Measurements from ENCODE around the gene INPP4B.

The INPP4B gene

DNA sequence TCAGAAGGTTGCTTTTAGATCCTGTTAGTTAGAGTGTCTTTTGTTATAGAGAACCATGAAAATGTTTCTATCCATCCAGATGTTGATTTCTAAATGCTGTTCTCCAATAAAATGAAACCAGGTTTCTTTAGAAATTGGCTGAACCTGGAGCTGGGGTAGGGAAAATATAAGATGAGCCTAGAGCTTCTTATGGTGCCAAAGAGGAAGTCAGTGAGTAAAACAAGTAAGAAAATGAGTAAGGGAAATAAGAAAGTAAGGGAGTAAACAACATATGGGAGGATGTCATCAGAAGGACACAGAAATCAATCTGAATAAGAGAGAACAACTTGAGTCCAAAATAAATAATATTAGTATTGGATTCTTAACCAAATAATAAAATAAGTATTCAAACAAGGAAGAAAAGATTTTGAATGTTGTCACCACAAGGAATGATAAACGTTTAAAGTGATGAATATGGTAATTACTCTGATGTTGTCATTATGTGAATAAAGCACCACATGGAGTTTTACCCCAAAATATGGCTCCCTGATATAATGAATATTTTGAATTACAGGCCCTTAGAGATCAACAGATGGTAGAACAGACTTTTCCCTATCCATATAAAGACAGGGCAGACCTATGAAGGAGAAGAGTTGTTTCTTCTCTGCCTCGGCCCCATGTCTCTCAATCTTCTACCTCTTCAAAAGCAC lies 703.6 kb downstream of the INPP4B start:
- H3K27ac ChIP-seq (ENCODE audit: low read depth, low read length): no peak overlapping the region
- no peak overlapping the region for H3K9ac ChIP-seq (ENCODE audit: low read length)
- no peaks in the 10 kb centered on the region for H3K9me3 ChIP-seq (ENCODE audit: low read length)

GRCh38 chr4:142141224-142141623 lies 704.9 kb downstream of the INPP4B start:
- H3K27me3 ChIP-seq (ENCODE audit: control insufficient read depth in 1 of 2, insufficient read depth in 2 of 2, low read length in 2 of 2): no peaks in the 10 kb centered on the region
- H3K9me3 ChIP-seq (ENCODE audit: low read length): no peaks in the 10 kb centered on the region
- no peaks in the 10 kb centered on the region for H3K4me1 ChIP-seq (ENCODE audit: insufficient read depth, low read length)
- no peak overlapping the region for H3K27ac ChIP-seq (ENCODE audit: low read depth, low read length)
- no peaks in the 10 kb centered on the region for H3K36me3 ChIP-seq (ENCODE audit: insufficient read depth, low read length)
- H3K9ac ChIP-seq (ENCODE audit: low read length): no peak overlapping the region
- no peak overlapping the region for H3K4me3 ChIP-seq (ENCODE audit: low read depth in 1 of 2, low read length in 2 of 2)

More for the DNA sequence above, 703.6 kb downstream of the INPP4B start:
- H3K27me3 ChIP-seq (ENCODE audit: control insufficient read depth in 1 of 2, insufficient read depth in 2 of 2, low read length in 2 of 2): no peaks in the 10 kb centered on the region
- no peak overlapping the region for H3K4me3 ChIP-seq (ENCODE audit: low read depth in 1 of 2, low read length in 2 of 2)
- H3K4me1 ChIP-seq (ENCODE audit: insufficient read depth, low read length): no peaks in the 10 kb centered on the region
- no peaks in the 10 kb centered on the region for H3K36me3 ChIP-seq (ENCODE audit: insufficient read depth, low read length)

DNA sequence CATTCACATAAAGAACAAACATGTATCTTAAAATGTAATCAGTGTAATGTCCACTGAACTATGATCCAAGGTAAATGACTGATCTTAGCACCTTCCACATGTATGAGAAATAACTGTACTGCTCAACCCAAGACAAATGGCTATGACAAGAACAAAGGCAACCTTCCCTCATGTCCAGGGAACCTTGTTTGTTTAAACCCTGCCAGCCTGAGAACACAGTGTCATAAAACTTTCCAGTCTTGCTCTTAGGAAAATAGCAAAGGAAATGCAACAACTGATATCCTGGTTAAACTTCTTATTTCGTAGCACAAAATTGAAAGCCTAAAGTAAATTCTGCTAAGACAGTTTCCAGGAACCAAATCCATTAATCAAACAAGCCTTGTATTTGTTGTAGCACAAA lies 715.4 kb downstream of the INPP4B start:
- Histone ChIP-seq H3K9me3 (ENCODE audit: low read length) (no peaks in the 10 kb centered on the region), H3K36me3 (ENCODE audit: insufficient read depth, low read length) (no peaks in the 10 kb centered on the region), H3K27ac (ENCODE audit: low read depth, low read length) (no peak overlapping the region), H3K4me3 (ENCODE audit: low read depth in 1 of 2, low read length in 2 of 2) (no peak overlapping the region), H3K27me3 (ENCODE audit: control insufficient read depth in 1 of 2, insufficient read depth in 2 of 2, low read length in 2 of 2) (no peaks in the 10 kb centered on the region), H3K4me1 (ENCODE audit: insufficient read depth, low read length) (peaks cover 31% of the 10 kb centered on the region), H3K9ac (ENCODE audit: low read length) (no peak overlapping the region)

DNA sequence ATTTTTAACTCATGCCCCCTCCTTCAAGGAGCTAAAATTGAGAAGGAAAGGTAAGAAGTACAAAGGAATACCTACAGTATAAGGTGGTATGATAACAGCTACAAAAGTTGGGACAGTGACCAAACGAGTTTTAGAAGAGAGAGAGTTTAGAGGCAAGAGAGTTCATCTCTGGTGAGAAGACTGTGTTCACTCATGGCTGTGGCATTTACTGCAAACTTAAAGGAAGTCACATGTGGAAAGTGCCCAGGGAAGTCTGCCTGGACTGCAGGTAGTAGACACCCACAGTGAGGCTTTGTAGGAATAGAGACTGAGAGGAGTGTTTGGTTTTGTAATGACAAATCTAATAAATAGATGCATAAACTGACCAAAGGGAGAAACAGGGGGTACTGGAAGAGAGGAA lies 716.2 kb downstream of the INPP4B start:
- Histone ChIP-seq H3K36me3 (ENCODE audit: insufficient read depth, low read length) (no peaks in the 10 kb centered on the region), H3K27ac (ENCODE audit: low read depth, low read length) (no peak overlapping the region), H3K4me1 (ENCODE audit: insufficient read depth, low read length) (peaks cover 31% of the 10 kb centered on the region), H3K27me3 (ENCODE audit: control insufficient read depth in 1 of 2, insufficient read depth in 2 of 2, low read length in 2 of 2) (no peaks in the 10 kb centered on the region), H3K4me3 (ENCODE audit: low read depth in 1 of 2, low read length in 2 of 2) (no peak overlapping the region), H3K9me3 (ENCODE audit: low read length) (no peaks in the 10 kb centered on the region), H3K9ac (ENCODE audit: low read length) (no peak overlapping the region)

GRCh38 chr4:142129473-142129872 lies 716.6 kb downstream of the INPP4B start:
- no peak overlapping the region for H3K4me3 ChIP-seq (ENCODE audit: low read depth in 1 of 2, low read length in 2 of 2)
- no peaks in the 10 kb centered on the region for H3K27me3 ChIP-seq (ENCODE audit: control insufficient read depth in 1 of 2, insufficient read depth in 2 of 2, low read length in 2 of 2)
- no peaks in the 10 kb centered on the region for H3K36me3 ChIP-seq (ENCODE audit: insufficient read depth, low read length)
- no peak overlapping the region for H3K9ac ChIP-seq (ENCODE audit: low read length)
- peaks cover 31% of the 10 kb centered on the region for H3K4me1 ChIP-seq (ENCODE audit: insufficient read depth, low read length)
- H3K9me3 ChIP-seq (ENCODE audit: low read length): no peaks in the 10 kb centered on the region
- H3K27ac ChIP-seq (ENCODE audit: low read depth, low read length): no peak overlapping the region

DNA sequence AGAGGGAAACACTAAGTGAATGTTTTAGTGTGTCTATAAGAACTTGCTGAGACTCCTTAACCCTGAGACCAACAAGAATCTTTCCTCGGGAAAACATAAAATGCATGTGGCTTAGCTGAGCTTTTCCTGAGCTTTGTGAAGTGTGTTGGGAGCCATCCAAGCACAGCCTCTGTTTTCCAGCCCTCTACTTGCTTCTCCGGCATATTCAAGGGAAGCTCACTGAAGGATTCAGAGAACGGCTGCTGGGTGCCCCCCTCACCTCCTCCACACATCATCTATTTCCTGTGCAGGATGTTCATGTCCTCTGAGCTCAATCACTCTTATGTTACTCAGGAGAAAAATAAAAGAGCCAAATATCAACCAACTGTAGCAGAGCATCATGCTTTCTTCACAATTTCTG lies 717.6 kb downstream of the INPP4B start:
- no peaks in the 10 kb centered on the region for H3K9me3 ChIP-seq (ENCODE audit: low read length)
- H3K4me1 ChIP-seq (ENCODE audit: insufficient read depth, low read length): peaks cover 31% of the 10 kb centered on the region
- H3K4me3 ChIP-seq (ENCODE audit: low read depth in 1 of 2, low read length in 2 of 2): no peak overlapping the region
- no peak overlapping the region for H3K9ac ChIP-seq (ENCODE audit: low read length)
- no peak overlapping the region for H3K27ac ChIP-seq (ENCODE audit: low read depth, low read length)
- no peaks in the 10 kb centered on the region for H3K27me3 ChIP-seq (ENCODE audit: control insufficient read depth in 1 of 2, insufficient read depth in 2 of 2, low read length in 2 of 2)
- no peaks in the 10 kb centered on the region for H3K36me3 ChIP-seq (ENCODE audit: insufficient read depth, low read length)

- Histone ChIP-seq H3K4me3 (ENCODE audit: low read depth in 1 of 2, low read length in 2 of 2) (no peak overlapping the region), H3K36me3 (ENCODE audit: insufficient read depth, low read length) (no peaks in the 10 kb centered on the region), H3K27me3 (ENCODE audit: control insufficient read depth in 1 of 2, insufficient read depth in 2 of 2, low read length in 2 of 2) (no peaks in the 10 kb centered on the region), H3K4me1 (ENCODE audit: insufficient read depth, low read length) (peaks cover 31% of the 10 kb centered on the region), H3K27ac (ENCODE audit: low read depth, low read length) (no peak overlapping the region), H3K9me3 (ENCODE audit: low read length) (no peaks in the 10 kb centered on the region), H3K9ac (ENCODE audit: low read length) (no peak overlapping the region)
Measured at GRCh38 chr4:142126890-142127497, 719.1 kb downstream of the INPP4B start.

DNA sequence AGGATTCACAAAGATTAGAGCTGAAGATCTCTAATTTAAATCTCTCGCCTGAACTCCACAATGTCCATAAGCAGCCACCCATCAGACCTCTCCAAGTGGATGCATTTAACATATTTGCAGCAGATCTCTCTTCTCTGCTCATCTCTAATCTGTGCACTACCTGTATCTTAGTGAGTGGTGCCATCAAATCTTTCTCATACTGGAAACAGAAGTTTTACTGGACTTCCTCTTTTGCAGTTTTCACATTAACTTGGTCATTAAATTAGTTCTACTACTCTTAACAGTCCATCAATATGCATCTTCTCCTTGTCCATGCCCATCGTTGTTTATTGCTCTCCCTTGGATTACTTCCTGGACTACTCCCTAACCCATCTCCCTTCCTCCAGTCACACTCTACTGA lies 721.2 kb downstream of the INPP4B start:
- no peaks in the 10 kb centered on the region for H3K36me3 ChIP-seq (ENCODE audit: insufficient read depth, low read length)
- H3K9me3 ChIP-seq (ENCODE audit: low read length): no peaks in the 10 kb centered on the region
- H3K4me1 ChIP-seq (ENCODE audit: insufficient read depth, low read length): peaks cover 23% of the 10 kb centered on the region
- H3K9ac ChIP-seq (ENCODE audit: low read length): no peak overlapping the region
- H3K27me3 ChIP-seq (ENCODE audit: control insufficient read depth in 1 of 2, insufficient read depth in 2 of 2, low read length in 2 of 2): no peaks in the 10 kb centered on the region
- H3K4me3 ChIP-seq (ENCODE audit: low read depth in 1 of 2, low read length in 2 of 2): no peak overlapping the region
- no peak overlapping the region for H3K27ac ChIP-seq (ENCODE audit: low read depth, low read length)

DNA sequence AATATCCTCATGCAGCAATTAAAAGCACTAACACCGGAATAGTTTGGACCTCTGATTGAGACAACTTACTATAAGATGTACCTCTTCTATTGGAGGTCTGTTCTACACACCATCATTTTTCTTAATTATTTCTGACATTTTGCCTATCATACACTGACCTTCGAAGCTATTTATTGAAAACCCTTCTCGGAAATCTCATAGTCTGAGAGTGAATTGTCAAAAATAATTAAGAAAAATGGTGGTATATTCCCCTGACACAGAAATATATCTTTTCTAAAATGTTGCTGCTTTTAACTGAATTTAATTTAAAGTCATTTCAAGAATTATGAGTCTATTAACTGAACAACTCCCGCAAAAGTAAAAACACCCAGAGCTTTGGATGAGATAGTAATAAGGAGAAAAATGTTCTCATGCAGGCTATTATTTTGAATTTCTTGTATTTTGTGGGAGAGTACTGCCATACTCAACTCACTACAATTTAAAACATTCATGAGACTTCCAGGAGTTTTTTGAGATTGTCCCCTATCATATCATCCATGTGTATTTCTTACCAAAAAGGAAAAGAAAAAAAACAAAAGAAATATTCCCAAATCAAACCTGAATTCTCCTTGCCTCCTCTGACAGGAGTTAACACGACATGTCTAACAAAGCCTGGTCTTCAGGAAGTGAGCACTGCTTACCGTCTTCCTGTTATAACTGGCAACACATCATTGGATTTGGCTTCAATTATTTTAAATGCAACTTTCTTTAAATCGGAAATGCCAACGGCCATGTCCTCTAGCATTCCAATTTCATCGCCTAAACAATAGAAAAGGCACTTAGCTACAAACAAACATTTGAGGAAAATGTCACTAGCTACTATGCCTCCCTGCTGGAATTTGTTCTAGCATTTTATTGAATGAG lies 724.4 kb downstream of the INPP4B start:
- no peak overlapping the region for H3K9ac ChIP-seq (ENCODE audit: low read length)
- no peak overlapping the region for H3K4me3 ChIP-seq (ENCODE audit: low read depth in 1 of 2, low read length in 2 of 2)
- H3K27ac ChIP-seq (ENCODE audit: low read depth, low read length): no peak overlapping the region
- H3K36me3 ChIP-seq (ENCODE audit: insufficient read depth, low read length): no peaks in the 10 kb centered on the region
- no peaks in the 10 kb centered on the region for H3K27me3 ChIP-seq (ENCODE audit: control insufficient read depth in 1 of 2, insufficient read depth in 2 of 2, low read length in 2 of 2)
- H3K9me3 ChIP-seq (ENCODE audit: low read length): no peaks in the 10 kb centered on the region
- no peaks in the 10 kb centered on the region for H3K4me1 ChIP-seq (ENCODE audit: insufficient read depth, low read length)

DNA sequence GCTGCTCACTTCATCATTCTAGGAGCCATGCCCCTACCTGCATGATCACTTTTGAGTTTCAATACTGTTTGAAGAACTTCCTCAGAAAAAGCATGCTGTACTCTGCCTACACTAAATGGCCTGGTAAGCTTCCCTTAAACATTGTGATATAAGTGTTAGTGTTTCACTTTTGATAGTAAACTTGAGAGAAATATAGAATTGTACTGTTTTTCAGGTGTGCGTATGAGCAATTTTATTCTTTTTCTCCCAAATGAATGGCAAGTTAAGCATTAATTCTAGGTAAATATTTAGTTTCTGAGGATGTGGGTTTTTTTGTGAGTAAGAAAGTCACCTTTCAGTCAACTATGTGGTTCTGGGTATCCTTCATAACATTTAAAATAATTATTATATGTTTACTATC lies 725.2 kb downstream of the INPP4B start:
- Histone ChIP-seq H3K9me3 (ENCODE audit: low read length) (no peaks in the 10 kb centered on the region), H3K27me3 (ENCODE audit: control insufficient read depth in 1 of 2, insufficient read depth in 2 of 2, low read length in 2 of 2) (no peaks in the 10 kb centered on the region), H3K4me3 (ENCODE audit: low read depth in 1 of 2, low read length in 2 of 2) (no peak overlapping the region), H3K4me1 (ENCODE audit: insufficient read depth, low read length) (no peaks in the 10 kb centered on the region), H3K9ac (ENCODE audit: low read length) (no peak overlapping the region), H3K27ac (ENCODE audit: low read depth, low read length) (no peak overlapping the region), H3K36me3 (ENCODE audit: insufficient read depth, low read length) (no peaks in the 10 kb centered on the region)

DNA sequence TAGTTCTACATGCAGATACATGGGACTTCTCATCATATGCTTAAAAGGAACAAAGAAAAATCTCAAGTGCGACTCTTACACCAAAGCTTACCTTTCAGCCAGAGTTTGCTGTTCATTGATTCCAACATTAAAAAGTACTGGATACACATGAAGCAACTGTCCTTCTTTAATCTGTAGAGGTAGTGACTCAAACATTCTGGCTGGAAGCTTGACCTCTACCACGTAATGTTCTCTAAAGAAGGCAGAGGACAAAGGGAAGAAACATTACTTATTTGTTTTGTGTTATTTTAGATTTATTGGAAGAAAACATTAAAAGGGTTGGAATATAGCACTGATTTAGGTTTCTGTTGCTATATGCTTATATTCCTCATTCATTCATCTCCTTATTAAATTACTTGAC lies 733.6 kb downstream of the INPP4B start:
- Histone ChIP-seq H3K4me3 (ENCODE audit: low read depth in 1 of 2, low read length in 2 of 2) (no peak overlapping the region), H3K4me1 (ENCODE audit: insufficient read depth, low read length) (no peaks in the 10 kb centered on the region), H3K9ac (ENCODE audit: low read length) (no peak overlapping the region), H3K36me3 (ENCODE audit: insufficient read depth, low read length) (no peaks in the 10 kb centered on the region), H3K27ac (ENCODE audit: low read depth, low read length) (no peak overlapping the region), H3K9me3 (ENCODE audit: low read length) (no peaks in the 10 kb centered on the region), H3K27me3 (ENCODE audit: control insufficient read depth in 1 of 2, insufficient read depth in 2 of 2, low read length in 2 of 2) (no peaks in the 10 kb centered on the region)
